Measurements from ENCODE around the gene TSC22D3. TPM values are rescaled to one million over a fixed set of nuclear protein-coding genes. Genes with fewer than 3 reads are reported as not detected.
"Not testable (repeated sequence)": the region's sequence is repeated elsewhere in the genome, so short reads cannot be mapped to it uniquely, and the experiment has no call there.

TSC22D3 gene
- total and polyA plus RNA-seq, 12 donors, result 132 to 474 (median 298) TPM

- peaks cover 10 to 30% of the 10 kb centered on the region in 2 donors for H3K4me1 ChIP-seq (replicated peaks in 1 of 2)
- H3K27me3 ChIP-seq, result no peaks in the 10 kb centered on the region
- no peak overlapping the region for H3K4me3 ChIP-seq
- no peak for DNase-seq
- TF ChIP-seq POLR2A (IDR thresholded peaks at IDR 0.05) (no peak), CTCF (IDR thresholded peaks at IDR 0.05) (no peak)
- peak overlapping the region in 1 of 5 donors; percentile 80 for H3K27ac ChIP-seq
- intact Hi-C loops (cut with DNase I), result no loop called here
- H3K36me3 ChIP-seq (replicated peaks in 1 of 2), result no peaks in the 10 kb centered on the region
- no peaks in the 10 kb centered on the region for H3K9me3 ChIP-seq (replicated peaks in 1 of 3)
- 68 to 87% (median 73%) methylated on average over 3 of the region's 3 CpGs for WGBS, 4 donors
Measured at GRCh38 chrX:107686026-107686425, 89.6 kb downstream of the TSC22D3 start.

GRCh38 chrX:107685586-107685985, 90.0 kb downstream of the TSC22D3 start:
- H3K9me3 ChIP-seq (replicated peaks in 1 of 3); intact Hi-C loops (cut with DNase I); DNase-seq; H3K36me3 ChIP-seq (replicated peaks in 1 of 2); H3K27me3 ChIP-seq; H3K4me3 ChIP-seq: not testable (repeated sequence)
- Histone ChIP-seq H3K4me1 (replicated peaks in 1 of 2) (peaks cover 10 to 30% of the 10 kb centered on the region in 2 donors), H3K27ac (peak overlapping the region in 3 of 5 donors; percentile 11 to 80 (median 40))
- WGBS, 4 donors, result 90 to 95% (median 92%) methylated on average over 4 to 9 of the region's 9 CpGs

- DNase-seq, result peak; percentile 40 to 87 (median 72)
- H3K27ac ChIP-seq, result peak overlapping the region in 3 of 5 donors; percentile 11 to 80 (median 40)
- no peaks in the 10 kb centered on the region for H3K36me3 ChIP-seq (replicated peaks in 1 of 2)
- intact Hi-C loops (cut with DNase I), result no loop called here
- TF ChIP-seq CTCF (IDR thresholded peaks at IDR 0.05), result no peak
- TF ChIP-seq POLR2A (IDR thresholded peaks at IDR 0.05), result no peak
- H3K4me3 ChIP-seq, result no peak overlapping the region
- H3K4me1 ChIP-seq (replicated peaks in 1 of 2), result peaks cover 10 to 30% of the 10 kb centered on the region in 2 donors
- WGBS, 4 donors, result 22 to 65% (median 41%) methylated on average over 4 to 5 of the region's 5 CpGs; no CpG with 5 or more reads in 1 of the 4 donors
- no peaks in the 10 kb centered on the region for H3K27me3 ChIP-seq
- H3K9me3 ChIP-seq (replicated peaks in 1 of 3), result no peaks in the 10 kb centered on the region
Measured at GRCh38 chrX:107684956-107685385, 90.6 kb downstream of the TSC22D3 start.

- Histone ChIP-seq H3K27ac (peak overlapping the region; percentile 25 to 80 (median 39)), H3K4me1 (replicated peaks in 1 of 2) (peaks cover 10 to 30% of the 10 kb centered on the region in 2 donors)
Measured at GRCh38 chrX:107683931-107684330, 91.7 kb downstream of the TSC22D3 start.

More at GRCh38 chrX:107683931-107684330, 91.7 kb downstream of the TSC22D3 start:
- Histone ChIP-seq H3K9me3 (replicated peaks in 1 of 3) (no peaks in the 10 kb centered on the region), H3K36me3 (replicated peaks in 1 of 2) (no peaks in the 10 kb centered on the region), H3K27me3 (no peaks in the 10 kb centered on the region), H3K4me3 (no peak overlapping the region)
- TF ChIP-seq CTCF (IDR thresholded peaks at IDR 0.05), result no peak
- WGBS, 4 donors, result 50 to 76% (median 62%) methylated on average over 3 of the region's 3 CpGs
- intact Hi-C loops (cut with DNase I), result no loop called here
- DNase-seq, result no peak
